ENCODE data around the gene CREBBP. TPM values are rescaled to one million over a fixed set of nuclear protein-coding genes. Genes with fewer than 3 reads are reported as not detected.

CREBBP gene
- total and polyA plus RNA-seq, 9 of the 15 experiments (the other 6 are each of a cell fraction or from before 2014, with no cell fraction given) = 0.70 to 24.8 (median 5.6) TPM

DNA sequence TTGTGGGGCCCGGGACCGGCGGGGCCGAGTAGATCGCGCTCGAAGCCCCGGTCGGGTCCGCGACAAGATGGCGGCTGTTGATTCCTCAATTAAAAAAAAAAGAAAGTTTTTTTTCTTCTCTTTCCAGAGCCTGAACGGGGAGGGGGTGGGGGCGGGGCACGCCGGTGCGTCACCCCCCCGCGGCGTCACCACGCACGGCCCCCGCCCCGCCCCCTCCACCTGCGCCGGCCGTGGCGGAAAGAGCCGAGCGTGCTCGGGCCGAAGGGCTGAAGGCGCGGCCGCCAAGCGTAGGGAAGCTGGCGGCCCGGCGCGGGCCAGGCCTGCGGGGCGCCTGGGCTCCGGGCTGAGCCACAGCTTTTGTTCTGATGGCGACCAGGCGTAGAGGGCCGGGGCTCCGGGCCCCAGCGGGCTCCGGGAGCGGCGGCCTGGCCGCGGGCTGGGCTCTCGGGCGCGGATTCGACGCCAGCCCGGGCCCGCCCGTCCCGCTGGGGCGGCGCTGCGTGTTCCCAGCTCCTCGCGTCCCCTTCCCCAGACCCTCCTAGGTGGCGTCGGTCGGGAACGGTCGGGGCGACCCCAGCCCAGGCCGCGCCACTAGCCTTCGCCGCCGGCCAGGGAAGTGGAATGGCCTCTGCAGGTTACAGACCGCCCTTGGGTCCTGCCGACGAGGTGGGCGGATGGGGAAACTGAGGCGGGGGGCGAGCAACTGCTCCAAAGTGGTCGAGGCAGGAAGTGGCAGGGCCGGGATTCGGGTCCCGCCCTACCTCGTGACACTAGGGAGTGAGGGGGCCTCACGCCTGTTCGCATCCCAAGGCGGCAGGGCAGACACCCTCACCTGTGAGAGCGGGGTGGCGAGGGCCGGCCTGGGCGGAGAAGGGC is at the start of gene CREBBP (continued):
- TF ChIP-seq CHD4 (IDR thresholded peaks at IDR 0.05; ENCODE audit: insufficient read depth, insufficient replicate concordance, low read depth, low read length, poor library complexity, severe bottlenecking) (no peak), BRD9 (IDR thresholded peaks at IDR 0.05; ENCODE audit: low read depth, partially characterized antibody) (no peak), NCOA1 (IDR thresholded peaks at IDR 0.05; ENCODE audit: low read depth) (no peak), BRF1 (IDR thresholded peaks at IDR 0.05; ENCODE audit: borderline replicate concordance, extremely low read depth, insufficient read length) (no peak), HDAC1 (IDR thresholded peaks at IDR 0.05) (no peak), U2AF1 (optimal IDR thresholded peaks at IDR 0.05; ENCODE audit: low read depth, low read length) (no peak), SRSF3 (IDR thresholded peaks at IDR 0.05; ENCODE audit: insufficient read depth, low read length) (no peak), SAFB2 (IDR thresholded peaks at IDR 0.05; ENCODE audit: borderline replicate concordance, low read depth, low read length, severe bottlenecking) (no peak), NUFIP1 (IDR thresholded peaks at IDR 0.05; ENCODE audit: partially characterized antibody) (no peak), XRCC4 (IDR thresholded peaks at IDR 0.05; ENCODE audit: extremely low read depth, insufficient read depth, insufficient read length) (no peak)
- TF ChIP-seq, protein P1, sequence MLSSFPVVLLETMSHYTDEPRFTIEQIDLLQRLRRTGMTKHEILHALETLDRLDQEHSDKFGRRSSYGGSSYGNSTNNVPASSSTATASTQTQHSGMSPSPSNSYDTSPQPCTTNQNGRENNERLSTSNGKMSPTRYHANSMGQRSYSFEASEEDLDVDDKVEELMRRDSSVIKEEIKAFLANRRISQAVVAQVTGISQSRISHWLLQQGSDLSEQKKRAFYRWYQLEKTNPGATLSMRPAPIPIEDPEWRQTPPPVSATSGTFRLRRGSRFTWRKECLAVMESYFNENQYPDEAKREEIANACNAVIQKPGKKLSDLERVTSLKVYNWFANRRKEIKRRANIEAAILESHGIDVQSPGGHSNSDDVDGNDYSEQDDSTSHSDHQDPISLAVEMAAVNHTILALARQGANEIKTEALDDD (IDR thresholded peaks at IDR 0.05) = no peak
- TF ChIP-seq, protein P2, sequence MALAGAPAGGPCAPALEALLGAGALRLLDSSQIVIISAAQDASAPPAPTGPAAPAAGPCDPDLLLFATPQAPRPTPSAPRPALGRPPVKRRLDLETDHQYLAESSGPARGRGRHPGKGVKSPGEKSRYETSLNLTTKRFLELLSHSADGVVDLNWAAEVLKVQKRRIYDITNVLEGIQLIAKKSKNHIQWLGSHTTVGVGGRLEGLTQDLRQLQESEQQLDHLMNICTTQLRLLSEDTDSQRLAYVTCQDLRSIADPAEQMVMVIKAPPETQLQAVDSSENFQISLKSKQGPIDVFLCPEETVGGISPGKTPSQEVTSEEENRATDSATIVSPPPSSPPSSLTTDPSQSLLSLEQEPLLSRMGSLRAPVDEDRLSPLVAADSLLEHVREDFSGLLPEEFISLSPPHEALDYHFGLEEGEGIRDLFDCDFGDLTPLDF (CRISPR knock-in tag; IDR thresholded peaks at IDR 0.05) = no peak
- TF ChIP-seq, protein P3, sequence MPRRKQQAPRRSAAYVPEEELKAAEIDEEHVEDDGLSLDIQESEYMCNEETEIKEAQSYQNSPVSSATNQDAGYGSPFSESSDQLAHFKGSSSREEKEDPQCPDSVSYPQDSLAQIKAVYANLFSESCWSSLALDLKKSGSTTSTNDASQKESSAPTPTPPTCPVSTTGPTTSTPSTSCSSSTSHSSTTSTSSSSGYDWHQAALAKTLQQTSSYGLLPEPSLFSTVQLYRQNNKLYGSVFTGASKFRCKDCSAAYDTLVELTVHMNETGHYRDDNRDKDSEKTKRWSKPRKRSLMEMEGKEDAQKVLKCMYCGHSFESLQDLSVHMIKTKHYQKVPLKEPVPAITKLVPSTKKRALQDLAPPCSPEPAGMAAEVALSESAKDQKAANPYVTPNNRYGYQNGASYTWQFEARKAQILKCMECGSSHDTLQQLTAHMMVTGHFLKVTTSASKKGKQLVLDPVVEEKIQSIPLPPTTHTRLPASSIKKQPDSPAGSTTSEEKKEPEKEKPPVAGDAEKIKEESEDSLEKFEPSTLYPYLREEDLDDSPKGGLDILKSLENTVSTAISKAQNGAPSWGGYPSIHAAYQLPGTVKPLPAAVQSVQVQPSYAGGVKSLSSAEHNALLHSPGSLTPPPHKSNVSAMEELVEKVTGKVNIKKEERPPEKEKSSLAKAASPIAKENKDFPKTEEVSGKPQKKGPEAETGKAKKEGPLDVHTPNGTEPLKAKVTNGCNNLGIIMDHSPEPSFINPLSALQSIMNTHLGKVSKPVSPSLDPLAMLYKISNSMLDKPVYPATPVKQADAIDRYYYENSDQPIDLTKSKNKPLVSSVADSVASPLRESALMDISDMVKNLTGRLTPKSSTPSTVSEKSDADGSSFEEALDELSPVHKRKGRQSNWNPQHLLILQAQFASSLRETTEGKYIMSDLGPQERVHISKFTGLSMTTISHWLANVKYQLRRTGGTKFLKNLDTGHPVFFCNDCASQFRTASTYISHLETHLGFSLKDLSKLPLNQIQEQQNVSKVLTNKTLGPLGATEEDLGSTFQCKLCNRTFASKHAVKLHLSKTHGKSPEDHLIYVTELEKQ (CRISPR knock-in tag; IDR thresholded peaks at IDR 0.05) = no peak
- TF ChIP-seq, protein P4, sequence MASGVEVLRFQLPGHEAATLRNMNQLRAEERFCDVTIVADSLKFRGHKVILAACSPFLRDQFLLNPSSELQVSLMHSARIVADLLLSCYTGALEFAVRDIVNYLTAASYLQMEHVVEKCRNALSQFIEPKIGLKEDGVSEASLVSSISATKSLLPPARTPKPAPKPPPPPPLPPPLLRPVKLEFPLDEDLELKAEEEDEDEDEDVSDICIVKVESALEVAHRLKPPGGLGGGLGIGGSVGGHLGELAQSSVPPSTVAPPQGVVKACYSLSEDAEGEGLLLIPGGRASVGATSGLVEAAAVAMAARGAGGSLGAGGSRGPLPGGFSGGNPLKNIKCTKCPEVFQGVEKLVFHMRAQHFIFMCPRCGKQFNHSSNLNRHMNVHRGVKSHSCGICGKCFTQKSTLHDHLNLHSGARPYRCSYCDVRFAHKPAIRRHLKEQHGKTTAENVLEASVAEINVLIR (CRISPR knock-in tag; IDR thresholded peaks at IDR 0.05) = no peak
- TF ChIP-seq, protein P5, sequence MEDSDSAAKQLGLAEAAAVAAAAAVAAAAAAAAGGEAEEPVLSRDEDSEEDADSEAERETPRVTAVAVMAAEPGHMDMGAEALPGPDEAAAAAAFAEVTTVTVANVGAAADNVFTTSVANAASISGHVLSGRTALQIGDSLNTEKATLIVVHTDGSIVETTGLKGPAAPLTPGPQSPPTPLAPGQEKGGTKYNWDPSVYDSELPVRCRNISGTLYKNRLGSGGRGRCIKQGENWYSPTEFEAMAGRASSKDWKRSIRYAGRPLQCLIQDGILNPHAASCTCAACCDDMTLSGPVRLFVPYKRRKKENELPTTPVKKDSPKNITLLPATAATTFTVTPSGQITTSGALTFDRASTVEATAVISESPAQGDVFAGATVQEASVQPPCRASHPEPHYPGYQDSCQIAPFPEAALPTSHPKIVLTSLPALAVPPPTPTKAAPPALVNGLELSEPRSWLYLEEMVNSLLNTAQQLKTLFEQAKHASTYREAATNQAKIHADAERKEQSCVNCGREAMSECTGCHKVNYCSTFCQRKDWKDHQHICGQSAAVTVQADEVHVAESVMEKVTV (CRISPR knock-in tag; IDR thresholded peaks at IDR 0.05) = peak; percentile 99
- TF ChIP-seq, protein P6, sequence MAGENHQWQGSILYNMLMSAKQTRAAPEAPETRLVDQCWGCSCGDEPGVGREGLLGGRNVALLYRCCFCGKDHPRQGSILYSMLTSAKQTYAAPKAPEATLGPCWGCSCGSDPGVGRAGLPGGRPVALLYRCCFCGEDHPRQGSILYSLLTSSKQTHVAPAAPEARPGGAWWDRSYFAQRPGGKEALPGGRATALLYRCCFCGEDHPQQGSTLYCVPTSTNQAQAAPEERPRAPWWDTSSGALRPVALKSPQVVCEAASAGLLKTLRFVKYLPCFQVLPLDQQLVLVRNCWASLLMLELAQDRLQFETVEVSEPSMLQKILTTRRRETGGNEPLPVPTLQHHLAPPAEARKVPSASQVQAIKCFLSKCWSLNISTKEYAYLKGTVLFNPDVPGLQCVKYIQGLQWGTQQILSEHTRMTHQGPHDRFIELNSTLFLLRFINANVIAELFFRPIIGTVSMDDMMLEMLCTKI (IDR thresholded peaks at IDR 0.05; ENCODE audit: partially characterized antibody) = no peak

Measured in K562 (cell line).